Measurements from ENCODE around the gene STXBP6.
"Not testable (repeated sequence)": the region's sequence is repeated elsewhere in the genome, so short reads cannot be mapped to it uniquely, and the experiment has no call there.

The STXBP6 gene

DNA sequence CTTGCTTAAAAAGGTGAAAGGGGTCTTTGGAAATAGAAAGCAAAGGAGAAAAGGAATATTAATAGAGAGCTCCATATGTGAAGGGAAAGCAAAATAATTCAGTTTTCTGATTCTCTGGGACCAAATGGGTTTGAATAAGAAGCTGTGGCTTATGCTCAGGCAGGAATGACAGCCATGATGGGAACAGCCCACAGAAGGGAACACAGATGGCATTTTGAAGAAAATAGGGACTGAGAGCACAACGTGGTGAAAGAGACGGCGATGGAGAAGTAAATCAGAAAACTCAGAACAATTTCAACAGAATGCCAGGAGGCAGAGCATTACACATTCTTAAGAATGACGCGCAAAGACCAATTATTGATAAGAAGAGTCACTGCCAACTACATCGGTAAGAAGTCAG, 102.8 kb downstream of the STXBP6 start:
- Histone ChIP-seq H3K9me3 (ENCODE audit: control insufficient read depth, low read length) (no peaks in the 10 kb centered on the region), H3K36me3 (ENCODE audit: control insufficient read depth, insufficient read depth, low read length) (no peaks in the 10 kb centered on the region), H3K4me1 (ENCODE audit: control insufficient read depth, insufficient read depth, low read length, poor library complexity, severe bottlenecking) (no peaks in the 10 kb centered on the region), H3K27ac (ENCODE audit: insufficient read depth, low read length, poor library complexity, severe bottlenecking) (no peak overlapping the region), H3K4me3 (ENCODE audit: insufficient read depth, low read depth, low read length, poor library complexity, severe bottlenecking) (no peak overlapping the region), H3K27me3 (replicated peaks; ENCODE audit: control insufficient read depth, insufficient read depth, low read length, poor library complexity, severe bottlenecking) (no peaks in the 10 kb centered on the region)
- DNase-seq, result no peak

DNA sequence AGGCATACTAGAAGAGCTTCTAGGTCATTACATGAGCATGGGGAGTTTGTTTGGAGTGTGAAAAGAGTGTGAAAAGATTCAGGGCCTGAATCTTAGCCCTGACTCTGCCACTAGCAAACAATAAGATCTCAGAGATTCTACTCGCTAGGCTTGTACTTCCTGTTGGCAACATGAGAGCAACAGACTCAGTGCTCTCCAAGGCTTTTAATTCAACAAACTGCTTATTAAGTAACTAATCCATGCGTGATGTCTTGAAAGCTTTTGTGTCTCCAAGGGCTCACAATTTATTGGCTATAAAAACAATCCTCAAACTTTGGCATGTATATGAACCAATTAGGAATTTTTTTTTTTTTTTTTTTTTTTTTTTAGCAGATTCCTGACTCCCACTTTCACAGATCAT, 105.1 kb downstream of the STXBP6 start:
- no peak for DNase-seq
- Histone ChIP-seq H3K4me1 (ENCODE audit: control insufficient read depth, insufficient read depth, low read length, poor library complexity, severe bottlenecking) (no peaks in the 10 kb centered on the region), H3K9me3 (ENCODE audit: control insufficient read depth, low read length) (no peaks in the 10 kb centered on the region), H3K4me3 (ENCODE audit: insufficient read depth, low read depth, low read length, poor library complexity, severe bottlenecking) (no peak overlapping the region), H3K27ac (ENCODE audit: insufficient read depth, low read length, poor library complexity, severe bottlenecking) (no peak overlapping the region), H3K27me3 (replicated peaks; ENCODE audit: control insufficient read depth, insufficient read depth, low read length, poor library complexity, severe bottlenecking) (no peaks in the 10 kb centered on the region), H3K36me3 (ENCODE audit: control insufficient read depth, insufficient read depth, low read length) (no peaks in the 10 kb centered on the region)

DNA sequence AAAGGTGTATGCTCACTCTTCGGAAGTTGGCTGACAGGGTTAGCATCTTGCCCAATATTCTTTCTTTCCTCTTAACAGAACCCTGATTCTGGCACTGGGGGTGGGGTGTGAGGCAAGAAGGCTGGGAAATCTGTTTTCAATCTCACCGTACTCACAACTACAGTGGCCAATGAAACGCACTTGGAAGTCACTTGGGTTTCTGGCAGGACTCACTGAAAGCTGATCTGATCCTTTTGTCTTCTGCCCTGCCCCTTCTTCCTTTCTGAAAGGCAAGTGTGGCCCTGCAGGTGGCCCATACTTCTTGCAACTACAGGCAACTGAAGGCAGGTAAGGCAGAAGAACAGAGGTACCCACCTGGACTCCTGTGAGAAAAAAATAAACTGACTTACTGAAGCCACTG, 106.9 kb downstream of the STXBP6 start:
- Histone ChIP-seq H3K27me3 (replicated peaks; ENCODE audit: control insufficient read depth, insufficient read depth, low read length, poor library complexity, severe bottlenecking) (no peaks in the 10 kb centered on the region), H3K9me3 (ENCODE audit: control insufficient read depth, low read length) (no peaks in the 10 kb centered on the region), H3K4me3 (ENCODE audit: insufficient read depth, low read depth, low read length, poor library complexity, severe bottlenecking) (no peak overlapping the region), H3K4me1 (ENCODE audit: control insufficient read depth, insufficient read depth, low read length, poor library complexity, severe bottlenecking) (no peaks in the 10 kb centered on the region), H3K36me3 (ENCODE audit: control insufficient read depth, insufficient read depth, low read length) (no peaks in the 10 kb centered on the region), H3K27ac (ENCODE audit: insufficient read depth, low read length, poor library complexity, severe bottlenecking) (no peak overlapping the region)
- DNase-seq, result no peak

DNA sequence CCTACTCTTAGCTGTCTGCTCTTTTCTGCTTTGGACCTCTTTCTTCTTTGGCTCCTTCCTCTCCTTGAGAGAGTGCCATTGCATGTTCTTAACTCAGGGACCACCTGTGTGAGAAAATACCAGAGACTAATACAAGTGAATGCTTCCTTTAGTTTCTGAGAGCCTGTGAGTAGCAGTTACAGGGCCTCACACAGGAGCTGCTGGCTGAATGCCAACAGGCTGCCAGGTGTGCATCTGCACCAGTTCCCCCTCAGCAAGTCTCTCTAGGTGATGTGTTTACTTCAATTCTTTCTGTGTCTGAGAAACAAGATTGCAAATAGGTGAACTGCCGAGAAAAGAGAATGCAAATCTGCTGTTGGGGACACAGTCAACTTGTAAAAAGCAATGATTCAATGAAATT, 108.2 kb downstream of the STXBP6 start:
- H3K9me3 ChIP-seq (ENCODE audit: control insufficient read depth, low read length), result no peaks in the 10 kb centered on the region
- H3K27ac ChIP-seq (ENCODE audit: insufficient read depth, low read length, poor library complexity, severe bottlenecking), result no peak overlapping the region
- no peaks in the 10 kb centered on the region for H3K4me1 ChIP-seq (ENCODE audit: control insufficient read depth, insufficient read depth, low read length, poor library complexity, severe bottlenecking)
- DNase-seq, result no peak
- H3K27me3 ChIP-seq (replicated peaks; ENCODE audit: control insufficient read depth, insufficient read depth, low read length, poor library complexity, severe bottlenecking), result no peaks in the 10 kb centered on the region
- no peaks in the 10 kb centered on the region for H3K36me3 ChIP-seq (ENCODE audit: control insufficient read depth, insufficient read depth, low read length)
- no peak overlapping the region for H3K4me3 ChIP-seq (ENCODE audit: insufficient read depth, low read depth, low read length, poor library complexity, severe bottlenecking)

DNA sequence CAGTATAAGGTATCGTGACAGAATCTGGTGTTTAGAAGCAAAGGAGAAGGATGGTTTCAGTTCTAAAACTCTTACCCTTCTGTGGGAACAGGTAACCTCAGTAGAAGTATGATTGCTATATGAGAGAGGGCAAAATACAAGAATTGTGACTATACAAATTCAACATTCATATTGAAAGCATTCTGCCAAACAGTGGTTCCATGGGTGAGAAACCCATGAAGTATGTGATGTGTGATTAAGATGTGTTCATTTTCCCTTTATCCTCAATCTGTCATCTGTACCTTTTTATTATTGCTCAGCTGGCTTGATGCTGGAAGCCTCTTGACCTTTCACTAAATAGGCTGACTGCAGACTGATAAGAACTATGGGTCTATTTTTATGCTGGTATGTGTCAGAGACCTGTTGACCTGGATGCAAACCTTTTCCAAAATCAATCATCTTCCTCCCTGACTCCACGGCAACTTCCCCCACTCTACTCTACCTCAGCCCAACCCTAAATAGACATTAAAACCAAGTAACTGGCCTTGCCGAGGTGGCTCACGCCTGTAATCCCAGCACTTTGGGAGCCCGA, 109.6 kb downstream of the STXBP6 start:
- no peak for DNase-seq
- no peaks in the 10 kb centered on the region for H3K9me3 ChIP-seq (ENCODE audit: control insufficient read depth, low read length)
- no peaks in the 10 kb centered on the region for H3K36me3 ChIP-seq (ENCODE audit: control insufficient read depth, insufficient read depth, low read length)
- H3K4me1 ChIP-seq (ENCODE audit: control insufficient read depth, insufficient read depth, low read length, poor library complexity, severe bottlenecking), result no peaks in the 10 kb centered on the region
- no peak overlapping the region for H3K4me3 ChIP-seq (ENCODE audit: insufficient read depth, low read depth, low read length, poor library complexity, severe bottlenecking)
- H3K27ac ChIP-seq (ENCODE audit: insufficient read depth, low read length, poor library complexity, severe bottlenecking), result no peak overlapping the region
- H3K27me3 ChIP-seq (replicated peaks; ENCODE audit: control insufficient read depth, insufficient read depth, low read length, poor library complexity, severe bottlenecking), result no peaks in the 10 kb centered on the region

DNA sequence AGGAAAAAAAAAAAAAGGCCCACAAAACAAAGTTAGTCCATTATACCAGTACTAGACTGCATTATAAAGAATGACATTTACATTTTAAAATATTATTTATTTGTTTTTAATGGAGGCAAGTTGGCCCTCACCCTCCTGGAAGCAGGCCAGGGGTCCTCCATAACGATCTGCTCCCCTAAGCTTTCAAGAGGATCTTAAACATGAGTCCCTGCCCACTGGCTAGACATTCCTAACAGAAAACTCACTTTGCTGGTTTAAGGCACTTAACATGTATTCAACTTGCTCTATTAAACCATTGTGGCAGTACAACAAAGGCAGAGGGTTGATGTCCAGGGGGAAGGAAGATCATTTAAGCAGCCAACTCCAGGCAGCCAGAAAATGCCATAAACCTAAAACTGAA, 111.4 kb downstream of the STXBP6 start:
- Histone ChIP-seq H3K27ac (ENCODE audit: insufficient read depth, low read length, poor library complexity, severe bottlenecking) (no peak overlapping the region), H3K9me3 (ENCODE audit: control insufficient read depth, low read length) (no peaks in the 10 kb centered on the region), H3K4me1 (ENCODE audit: control insufficient read depth, insufficient read depth, low read length, poor library complexity, severe bottlenecking) (no peaks in the 10 kb centered on the region), H3K36me3 (ENCODE audit: control insufficient read depth, insufficient read depth, low read length) (no peaks in the 10 kb centered on the region), H3K27me3 (replicated peaks; ENCODE audit: control insufficient read depth, insufficient read depth, low read length, poor library complexity, severe bottlenecking) (no peaks in the 10 kb centered on the region), H3K4me3 (ENCODE audit: insufficient read depth, low read depth, low read length, poor library complexity, severe bottlenecking) (no peak overlapping the region)
- no peak for DNase-seq

DNA sequence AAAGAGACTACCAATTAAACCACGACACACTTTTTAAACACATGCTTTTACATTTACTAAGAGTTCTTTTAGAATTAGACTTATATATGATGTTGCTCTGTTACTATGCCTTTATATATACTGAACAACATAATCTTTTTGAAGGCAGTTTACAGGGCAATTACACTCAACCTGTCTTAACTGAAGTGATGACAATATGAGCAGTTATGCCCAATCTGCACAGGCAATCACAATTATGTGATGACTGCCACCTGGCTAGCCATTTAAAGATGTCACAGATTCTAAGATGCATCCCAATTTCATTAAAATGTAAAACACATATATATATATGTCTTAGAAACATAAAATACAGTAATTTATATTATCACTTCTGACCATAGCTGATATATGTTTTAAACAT, 112.6 kb downstream of the STXBP6 start:
- Histone ChIP-seq H3K4me3 (ENCODE audit: insufficient read depth, low read depth, low read length, poor library complexity, severe bottlenecking) (no peak overlapping the region), H3K27me3 (replicated peaks; ENCODE audit: control insufficient read depth, insufficient read depth, low read length, poor library complexity, severe bottlenecking) (no peaks in the 10 kb centered on the region), H3K4me1 (ENCODE audit: control insufficient read depth, insufficient read depth, low read length, poor library complexity, severe bottlenecking) (no peaks in the 10 kb centered on the region), H3K27ac (ENCODE audit: insufficient read depth, low read length, poor library complexity, severe bottlenecking) (no peak overlapping the region), H3K36me3 (ENCODE audit: control insufficient read depth, insufficient read depth, low read length) (no peaks in the 10 kb centered on the region), H3K9me3 (ENCODE audit: control insufficient read depth, low read length) (no peaks in the 10 kb centered on the region)
- DNase-seq, result no peak

DNA sequence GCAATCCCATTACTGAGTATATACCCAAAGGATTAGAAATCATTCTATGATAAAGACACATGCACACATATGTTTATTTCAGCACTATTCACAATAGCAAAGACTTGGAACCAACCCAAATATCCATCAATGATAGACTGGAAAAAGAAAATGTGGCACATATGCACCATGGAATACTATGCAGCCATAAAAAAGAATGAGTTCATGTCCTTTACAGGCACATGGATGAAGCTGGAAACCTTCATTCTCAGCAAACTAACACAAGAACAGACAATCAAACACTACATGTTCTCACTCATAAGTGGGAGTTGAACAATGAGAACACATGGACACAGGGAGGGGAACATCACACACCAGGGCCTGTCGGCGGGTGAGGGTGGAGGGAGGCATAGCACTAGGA, 113.2 kb downstream of the STXBP6 start:
- not testable (repeated sequence) for H3K27ac ChIP-seq (ENCODE audit: insufficient read depth, low read length, poor library complexity, severe bottlenecking); H3K4me1 ChIP-seq (ENCODE audit: control insufficient read depth, insufficient read depth, low read length, poor library complexity, severe bottlenecking); H3K4me3 ChIP-seq (ENCODE audit: insufficient read depth, low read depth, low read length, poor library complexity, severe bottlenecking); DNase-seq; H3K9me3 ChIP-seq (ENCODE audit: control insufficient read depth, low read length); H3K36me3 ChIP-seq (ENCODE audit: control insufficient read depth, insufficient read depth, low read length); H3K27me3 ChIP-seq (replicated peaks; ENCODE audit: control insufficient read depth, insufficient read depth, low read length, poor library complexity, severe bottlenecking)

DNA sequence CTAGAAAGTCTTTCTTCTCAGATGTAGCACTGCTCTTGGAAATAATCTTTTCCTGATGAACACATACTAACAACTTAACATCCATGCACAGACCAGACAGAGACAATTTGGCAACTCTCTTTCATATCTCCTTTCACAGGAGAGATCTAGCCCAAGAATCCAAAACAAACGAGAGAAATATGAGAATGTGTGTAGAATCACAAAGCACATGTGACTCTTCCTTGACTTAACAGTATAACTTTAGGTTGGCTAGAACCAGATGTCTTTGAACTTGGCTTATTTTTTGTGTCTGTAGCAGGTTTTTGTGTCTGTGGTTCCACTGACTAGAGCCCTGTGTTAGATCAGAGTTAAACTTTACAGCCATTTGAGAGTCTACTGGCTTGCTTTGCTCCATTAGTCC, 114.2 kb downstream of the STXBP6 start:
- H3K27me3 ChIP-seq (replicated peaks; ENCODE audit: control insufficient read depth, insufficient read depth, low read length, poor library complexity, severe bottlenecking), result no peaks in the 10 kb centered on the region
- H3K36me3 ChIP-seq (ENCODE audit: control insufficient read depth, insufficient read depth, low read length), result no peaks in the 10 kb centered on the region
- no peaks in the 10 kb centered on the region for H3K4me1 ChIP-seq (ENCODE audit: control insufficient read depth, insufficient read depth, low read length, poor library complexity, severe bottlenecking)
- H3K9me3 ChIP-seq (ENCODE audit: control insufficient read depth, low read length), result no peaks in the 10 kb centered on the region
- DNase-seq, result no peak
- no peak overlapping the region for H3K4me3 ChIP-seq (ENCODE audit: insufficient read depth, low read depth, low read length, poor library complexity, severe bottlenecking)
- H3K27ac ChIP-seq (ENCODE audit: insufficient read depth, low read length, poor library complexity, severe bottlenecking), result no peak overlapping the region

DNA sequence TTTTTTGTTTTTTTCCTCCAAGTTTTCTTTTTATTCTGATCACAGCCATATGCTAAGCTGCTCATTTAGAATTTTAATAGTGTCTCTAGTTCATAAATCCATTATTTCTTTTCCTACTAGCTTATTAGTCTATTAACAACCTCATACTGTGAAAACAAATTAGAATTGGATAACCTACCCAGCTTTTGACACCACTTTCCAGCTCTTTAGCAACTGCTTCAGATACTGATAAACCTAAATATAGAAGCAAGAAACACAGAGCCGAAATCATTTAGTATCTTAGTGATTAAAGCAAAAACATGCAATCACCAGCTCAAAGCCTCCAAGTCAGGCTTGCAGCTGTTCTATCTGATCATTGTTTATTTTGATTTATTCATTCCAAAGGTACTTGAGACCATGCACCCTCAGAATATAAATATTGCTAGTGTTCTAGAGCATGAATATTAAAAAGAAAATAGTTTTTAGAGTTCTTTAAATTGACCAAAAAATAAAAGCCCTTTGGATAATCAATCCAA, 121.5 kb downstream of the STXBP6 start:
- H3K27ac ChIP-seq (ENCODE audit: insufficient read depth, low read length, poor library complexity, severe bottlenecking), result no peak overlapping the region
- H3K36me3 ChIP-seq (ENCODE audit: control insufficient read depth, insufficient read depth, low read length), result no peaks in the 10 kb centered on the region
- H3K27me3 ChIP-seq (replicated peaks; ENCODE audit: control insufficient read depth, insufficient read depth, low read length, poor library complexity, severe bottlenecking), result no peaks in the 10 kb centered on the region
- no peak for DNase-seq
- no peaks in the 10 kb centered on the region for H3K9me3 ChIP-seq (ENCODE audit: control insufficient read depth, low read length)
- no peaks in the 10 kb centered on the region for H3K4me1 ChIP-seq (ENCODE audit: control insufficient read depth, insufficient read depth, low read length, poor library complexity, severe bottlenecking)
- no peak overlapping the region for H3K4me3 ChIP-seq (ENCODE audit: insufficient read depth, low read depth, low read length, poor library complexity, severe bottlenecking)

Measured in effector memory CD4-positive, alpha-beta T cell (primary cell).